Effector memory CD4-positive, alpha-beta T cell (primary cell): ENCODE data around the gene HOXC9.

Source experiments
- DNase-seq, 3 donors: peaks; one replicate each; pipeline ENCODE4 v3.0.0-alpha.2; 2020
- H3K27ac ChIP-seq: 2 replicates; pipeline ENCODE4 v1.7.0; 2013; ENCODE audit warnings: mild to moderate bottlenecking, low read length, moderate library complexity; ENCODE audit not compliant: insufficient read depth, poor library complexity, severe bottlenecking
- H3K27me3 ChIP-seq: replicated peaks from 2 replicates; pipeline ENCODE4 v1.7.0; 2013; ENCODE audit warnings: mild to moderate bottlenecking, low read length; ENCODE audit not compliant: insufficient read depth, control insufficient read depth, poor library complexity, severe bottlenecking
- H3K36me3 ChIP-seq: 2 replicates; pipeline ENCODE4 v1.7.0; 2013; ENCODE audit warnings: mild to moderate bottlenecking, low read length, moderate library complexity; ENCODE audit not compliant: control insufficient read depth, insufficient read depth
- H3K4me1 ChIP-seq: 2 replicates; pipeline ENCODE4 v1.7.0; 2013; ENCODE audit warnings: low read length, mild to moderate bottlenecking; ENCODE audit not compliant: control insufficient read depth, insufficient read depth, poor library complexity, severe bottlenecking
- H3K4me3 ChIP-seq: 2 replicates; pipeline ENCODE4 v1.7.0; 2013; ENCODE audit warnings: low read length, low read depth, mild to moderate bottlenecking; ENCODE audit not compliant: insufficient read depth, poor library complexity, severe bottlenecking
- H3K9me3 ChIP-seq: 2 replicates; pipeline ENCODE4 v1.7.0; 2013; ENCODE audit warnings: mild to moderate bottlenecking, low read length, moderate library complexity; ENCODE audit not compliant: control insufficient read depth

Gene HOXC9

GRCh38 chr12:53963434-53964314 is 36.3 kb upstream of the HOXC9 start:
- Histone ChIP-seq H3K4me1 (peaks cover 23% of the 10 kb centered on the region), H3K27me3 (peaks cover 83% of the 10 kb centered on the region), H3K27ac (no peak overlapping the region), H3K9me3 (no peaks in the 10 kb centered on the region), H3K36me3 (no peaks in the 10 kb centered on the region), H3K4me3 (no peak overlapping the region)
- DNase-seq, result no peak

- no peaks in the 10 kb centered on the region for H3K9me3 ChIP-seq
- peaks cover 23% of the 10 kb centered on the region for H3K4me1 ChIP-seq
- H3K36me3 ChIP-seq, result no peaks in the 10 kb centered on the region
- no peak for DNase-seq
- H3K27ac ChIP-seq, result no peak overlapping the region
- H3K4me3 ChIP-seq, result no peak overlapping the region
- H3K27me3 ChIP-seq, result peaks cover 85% of the 10 kb centered on the region
Observed at GRCh38 chr12:53964315-53964713, 35.6 kb upstream of the HOXC9 start.

DNA sequence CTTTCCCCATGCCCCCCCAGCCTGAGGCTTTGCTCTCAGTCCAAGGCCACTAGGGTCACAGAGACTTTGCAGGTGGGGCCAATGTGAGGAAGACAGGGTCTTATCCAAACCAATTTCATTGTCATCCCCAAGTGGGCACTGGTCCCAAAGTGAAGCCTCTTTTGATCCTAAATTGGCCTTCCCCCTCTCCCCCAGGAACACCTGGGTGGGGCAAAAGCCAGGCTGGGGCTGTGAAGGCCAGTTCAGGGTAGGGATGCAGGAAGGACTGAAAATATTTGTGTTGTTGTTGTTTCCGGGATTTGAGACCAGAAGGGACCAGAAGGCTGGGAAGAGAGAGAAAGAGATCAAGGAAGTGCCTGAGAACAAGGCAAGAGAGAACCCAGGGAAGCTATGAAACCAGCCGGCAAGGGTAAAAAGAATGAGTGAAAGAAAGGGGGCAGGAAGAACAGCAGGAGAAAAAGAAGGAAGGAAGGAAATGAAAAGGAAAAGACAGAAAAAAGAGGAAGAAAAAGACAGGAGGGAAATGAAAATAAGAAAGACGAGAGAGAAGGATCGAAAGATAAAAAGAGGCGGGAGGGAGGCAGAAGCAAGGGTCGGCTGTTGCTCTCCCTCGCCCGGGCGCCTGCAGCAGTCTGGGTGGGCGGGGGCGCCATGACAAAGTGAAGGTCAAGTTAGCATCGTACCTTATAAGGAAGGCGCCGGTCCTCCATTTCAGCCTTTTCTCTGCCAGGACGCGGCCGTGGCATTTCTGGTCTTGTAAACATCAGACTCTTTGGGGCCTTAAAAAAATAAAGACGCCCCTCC is 34.5 kb upstream of the HOXC9 start:
- peaks cover 23% of the 10 kb centered on the region for H3K4me1 ChIP-seq
- no peak overlapping the region for H3K4me3 ChIP-seq
- H3K9me3 ChIP-seq, result no peaks in the 10 kb centered on the region
- peaks cover 85% of the 10 kb centered on the region for H3K27me3 ChIP-seq
- no peaks in the 10 kb centered on the region for H3K36me3 ChIP-seq
- no peak for DNase-seq
- no peak overlapping the region for H3K27ac ChIP-seq

DNA sequence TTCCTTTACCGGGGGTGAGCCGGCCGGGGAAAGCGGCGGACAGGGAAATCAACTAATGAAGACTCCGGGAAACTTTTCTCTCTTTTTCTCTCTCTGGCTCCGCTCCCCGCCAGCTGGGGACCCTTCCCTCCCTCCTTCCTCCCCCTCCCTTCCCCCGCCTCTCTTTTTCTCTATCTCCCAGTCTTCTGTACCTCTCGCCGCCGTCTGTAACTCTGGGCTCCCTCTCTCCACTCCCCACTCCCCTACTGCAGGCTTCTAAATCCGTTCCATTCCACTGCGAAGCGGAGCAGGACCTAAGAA is 33.9 kb upstream of the HOXC9 start:
- Histone ChIP-seq H3K27me3 (peaks cover 85% of the 10 kb centered on the region), H3K4me1 (peaks cover 23% of the 10 kb centered on the region), H3K4me3 (no peak overlapping the region), H3K36me3 (no peaks in the 10 kb centered on the region), H3K9me3 (no peaks in the 10 kb centered on the region), H3K27ac (no peak overlapping the region)
- no peak for DNase-seq

- Histone ChIP-seq H3K27me3 (peaks cover 89% of the 10 kb centered on the region), H3K27ac (no peak overlapping the region), H3K36me3 (no peaks in the 10 kb centered on the region), H3K9me3 (no peaks in the 10 kb centered on the region), H3K4me1 (peaks cover 23% of the 10 kb centered on the region), H3K4me3 (no peak overlapping the region)
- DNase-seq, result no peak
Observed at GRCh38 chr12:53966385-53967133, 33.4 kb upstream of the HOXC9 start.

DNA sequence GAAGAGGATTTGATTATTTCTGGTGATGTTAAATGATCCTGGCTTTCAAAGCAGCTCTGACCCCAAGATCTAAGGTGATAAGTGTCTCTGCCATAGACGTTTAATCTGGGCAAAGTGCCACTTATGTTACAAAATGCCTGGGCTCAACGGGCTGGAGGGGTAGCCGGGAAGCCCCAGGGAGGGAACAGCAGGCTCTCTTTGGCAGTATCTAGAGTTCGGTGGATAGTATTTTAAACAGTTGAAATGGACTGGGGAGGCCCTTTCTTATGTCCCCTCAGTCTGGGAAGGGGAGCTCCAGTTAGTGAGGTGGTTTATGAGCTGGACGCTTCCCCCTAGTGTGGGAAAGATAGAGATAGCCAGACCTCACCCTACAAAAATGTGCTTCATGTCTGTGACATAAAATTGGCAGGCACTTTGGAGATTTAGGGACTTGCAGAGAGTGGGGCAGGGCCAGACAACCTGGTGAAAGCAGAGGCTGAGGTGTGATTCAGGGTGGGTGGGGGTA is 32.5 kb upstream of the HOXC9 start:
- Histone ChIP-seq H3K4me3 (no peak overlapping the region), H3K9me3 (no peaks in the 10 kb centered on the region), H3K36me3 (no peaks in the 10 kb centered on the region), H3K4me1 (peaks cover 23% of the 10 kb centered on the region), H3K27me3 (peaks cover 92% of the 10 kb centered on the region), H3K27ac (no peak overlapping the region)
- no peak for DNase-seq

DNA sequence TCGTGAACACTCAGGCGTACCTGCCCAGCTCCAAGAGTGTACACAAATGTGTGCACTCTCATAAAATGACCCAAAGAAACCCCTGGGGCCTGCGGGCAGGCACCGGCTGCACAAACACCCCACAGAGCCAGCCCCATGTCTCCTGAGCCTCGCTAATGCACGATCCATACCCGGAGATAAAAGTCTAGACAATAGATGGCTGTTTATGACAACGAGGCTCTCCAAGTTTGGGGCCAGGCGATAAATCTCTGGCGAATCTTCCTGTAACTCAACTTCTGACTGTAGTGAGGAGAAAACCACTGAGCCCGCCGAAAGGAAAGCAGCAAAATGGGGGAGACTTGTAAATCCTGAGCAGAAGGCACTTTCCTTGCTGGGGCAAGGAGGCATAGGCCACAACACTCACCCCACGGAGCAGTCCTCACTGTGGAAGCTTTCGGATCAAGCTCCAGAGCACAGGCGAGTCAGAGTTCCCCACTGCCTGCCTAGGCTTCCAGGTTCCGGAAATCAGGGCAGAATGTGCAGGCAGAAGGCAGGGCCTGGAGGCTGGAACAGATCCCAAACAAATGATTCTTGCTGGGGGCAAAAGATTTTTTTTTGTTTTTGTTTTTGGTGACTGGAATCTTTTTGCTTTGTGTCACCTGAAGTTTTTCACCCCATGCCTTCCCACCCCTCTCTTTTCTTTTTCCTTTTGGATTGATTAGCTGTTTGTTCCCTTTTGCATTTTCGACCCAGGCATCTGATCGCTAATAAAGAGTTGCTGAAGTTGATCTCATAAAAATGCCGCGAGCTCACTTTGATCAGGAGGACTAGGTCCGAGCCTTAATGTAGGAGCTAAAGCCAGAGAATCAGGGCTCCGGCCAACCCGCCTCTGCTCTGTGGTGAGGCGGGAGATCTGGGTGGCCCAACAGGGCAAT is 31.5 kb upstream of the HOXC9 start:
- Histone ChIP-seq H3K27ac (no peak overlapping the region), H3K4me1 (peaks cover 28% of the 10 kb centered on the region), H3K27me3 (peaks cover 91% of the 10 kb centered on the region), H3K4me3 (no peak overlapping the region), H3K9me3 (no peaks in the 10 kb centered on the region), H3K36me3 (no peaks in the 10 kb centered on the region)
- DNase-seq, result no peak

DNA sequence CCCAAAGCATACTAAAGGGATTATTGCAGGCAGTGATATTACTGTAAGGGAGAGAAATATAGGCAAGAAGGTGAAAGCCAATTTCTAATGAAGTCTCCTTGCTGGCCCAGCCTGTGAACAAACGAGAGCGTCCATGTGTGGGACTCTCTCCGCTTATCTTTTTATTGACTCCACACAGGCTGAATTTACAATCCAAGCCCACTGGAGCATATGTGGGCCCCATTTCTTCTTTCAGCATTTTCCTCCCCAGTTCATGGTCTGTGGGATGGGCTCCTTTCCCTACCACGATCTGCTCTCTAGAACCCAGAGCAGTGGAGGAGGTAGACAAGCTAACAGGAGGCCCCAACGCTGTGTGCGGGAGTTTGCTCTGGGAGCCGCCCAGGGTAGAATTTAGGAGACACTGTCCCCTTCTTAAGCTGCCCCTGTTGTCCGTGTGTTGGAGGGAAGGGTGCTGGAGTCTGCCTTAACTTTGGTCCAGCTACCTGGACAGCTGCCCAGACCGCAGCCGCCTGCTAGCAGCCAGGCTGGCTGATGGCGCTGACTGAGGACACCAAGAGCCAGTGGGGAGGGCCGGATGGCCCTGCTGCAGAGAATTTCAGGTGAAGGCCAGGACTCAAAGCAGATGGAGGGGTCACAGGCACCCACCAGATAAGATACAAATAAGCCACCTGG is 30.2 kb upstream of the HOXC9 start:
- H3K4me3 ChIP-seq, result no peak overlapping the region
- H3K4me1 ChIP-seq, result peaks cover 35% of the 10 kb centered on the region
- peaks cover 92% of the 10 kb centered on the region for H3K27me3 ChIP-seq
- H3K36me3 ChIP-seq, result no peaks in the 10 kb centered on the region
- DNase-seq, result no peak
- H3K9me3 ChIP-seq, result no peaks in the 10 kb centered on the region
- no peak overlapping the region for H3K27ac ChIP-seq

DNA sequence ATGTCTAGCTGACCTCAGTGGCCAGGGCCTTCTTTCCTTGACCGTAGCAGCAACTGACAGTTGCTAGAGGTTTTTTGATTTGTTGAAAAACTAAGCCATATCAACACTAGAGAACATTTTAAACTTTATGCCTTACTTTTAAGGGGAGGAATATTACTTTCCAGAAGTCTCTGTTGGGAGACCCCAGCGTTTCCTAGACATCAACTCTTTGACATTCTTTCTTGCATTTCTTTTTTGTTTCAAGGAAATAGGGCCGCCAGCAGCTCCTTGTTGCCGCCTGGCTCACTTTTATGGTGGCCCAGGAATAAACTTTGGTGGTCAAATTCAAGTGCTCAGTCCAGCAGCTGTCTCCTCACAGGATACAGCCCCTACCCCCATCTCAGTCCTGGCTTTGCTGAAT is 29.5 kb upstream of the HOXC9 start:
- Histone ChIP-seq H3K9me3 (no peaks in the 10 kb centered on the region), H3K36me3 (no peaks in the 10 kb centered on the region), H3K27ac (no peak overlapping the region), H3K27me3 (peaks cover 94% of the 10 kb centered on the region), H3K4me3 (no peak overlapping the region), H3K4me1 (peaks cover 41% of the 10 kb centered on the region)
- DNase-seq, result no peak
